C1 segment of cervical spinal cord (tissue), 14 donors: ENCODE measurements around the gene UCN3.

Experiments
- DNase-seq, 14 donors: peaks; one replicate each; lab custom pipeline; 2025; lab: John Stamatoyannopoulos, UW

The UCN3 gene, protein sequence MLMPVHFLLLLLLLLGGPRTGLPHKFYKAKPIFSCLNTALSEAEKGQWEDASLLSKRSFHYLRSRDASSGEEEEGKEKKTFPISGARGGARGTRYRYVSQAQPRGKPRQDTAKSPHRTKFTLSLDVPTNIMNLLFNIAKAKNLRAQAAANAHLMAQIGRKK

DNA sequence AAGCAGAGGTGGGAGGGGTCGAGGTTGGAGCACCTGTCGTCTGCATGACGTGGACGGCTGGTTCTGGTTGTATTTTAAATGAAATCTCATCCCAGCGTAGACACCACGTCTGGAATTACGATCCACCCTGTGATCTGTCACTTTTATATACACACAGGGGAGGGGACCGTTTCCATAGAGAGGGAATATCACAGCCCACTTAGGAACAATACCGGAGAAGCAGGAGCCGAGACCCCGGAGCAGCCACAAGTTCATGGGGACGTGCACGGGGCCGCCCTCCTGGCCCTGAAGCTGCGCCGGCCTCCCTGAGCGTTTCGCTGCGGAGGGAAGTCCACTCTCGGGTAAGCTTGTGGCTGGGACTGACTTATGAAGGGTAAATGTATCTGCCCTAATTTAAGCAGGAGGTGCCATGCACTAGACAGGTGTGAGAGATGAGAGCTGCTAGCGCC, at the start of gene UCN3:
Gene UCN3, plus strand, starts transcription at position 77 of the 449 bp plus-strand sequence. CDS start 8,755 bp downstream, outside the sequence.
- DNase-seq, result no peak

- no peak for DNase-seq
These were observed 47.1 kb upstream of the UCN3 start for GRCh38 chr10:5317547-5318107.

DNA sequence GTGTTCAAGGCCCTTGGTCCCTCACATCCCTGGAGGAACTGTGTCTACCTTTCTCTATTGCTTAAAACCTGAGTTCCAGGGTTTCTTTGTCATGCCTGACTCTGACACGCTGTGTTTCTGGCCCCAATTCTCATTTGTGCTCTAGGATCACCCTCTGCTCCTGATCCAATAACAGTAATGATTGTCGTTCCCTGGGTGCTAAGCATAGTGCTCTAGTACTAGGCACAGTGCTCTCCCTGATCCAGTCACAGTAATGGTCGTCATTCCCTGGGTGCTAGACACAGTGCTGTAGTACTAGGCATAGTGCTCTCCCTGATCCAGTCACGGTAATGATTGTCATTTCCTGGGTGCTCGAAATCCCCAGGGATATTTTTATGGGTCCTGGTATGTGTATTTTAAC, 46.6 kb upstream of the UCN3 start:
- DNase-seq, result no peak

DNA sequence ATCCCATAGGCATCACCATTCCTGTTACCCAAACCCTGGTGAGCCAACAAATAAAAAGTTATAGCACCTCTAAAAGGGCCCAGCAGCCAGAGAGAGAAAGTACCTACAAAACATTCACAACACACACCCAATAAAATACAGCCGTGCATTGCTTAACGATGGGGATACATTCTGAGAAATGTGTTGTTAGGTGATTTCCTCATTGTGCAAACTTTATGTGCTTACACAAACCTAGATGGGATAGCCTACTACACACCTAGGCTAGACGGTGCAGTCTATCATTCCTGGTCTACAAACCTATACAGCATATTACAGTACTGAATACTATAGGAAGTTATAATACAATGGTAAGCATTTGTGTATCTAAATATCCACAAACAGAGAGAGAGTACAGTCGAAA, 44.9 kb upstream of the UCN3 start:
- DNase-seq, result no peak

DNA sequence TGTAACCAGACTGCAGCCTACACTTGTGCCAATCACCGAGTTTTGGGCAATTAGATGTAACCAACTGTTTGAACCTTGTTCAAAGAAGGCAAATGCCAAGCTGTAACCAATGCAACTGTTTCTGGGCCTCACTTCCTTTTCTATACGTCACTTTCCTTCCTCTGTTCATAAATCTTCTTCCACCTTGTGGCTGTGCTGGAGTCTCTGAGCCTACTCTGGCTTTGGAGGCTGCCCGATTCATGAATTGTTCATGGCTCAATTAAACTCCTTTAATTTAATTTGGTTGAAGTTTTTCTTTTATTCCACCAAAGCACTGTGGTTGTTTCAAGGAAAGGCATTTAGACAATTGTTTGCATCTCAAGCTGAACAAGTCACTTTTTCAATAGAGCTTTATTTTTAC, 43.5 kb upstream of the UCN3 start:
- no peak for DNase-seq

GRCh38 chr10:5323446-5323845, 41.3 kb upstream of the UCN3 start:
- no peak for DNase-seq

- no peak for DNase-seq
These were observed 39.7 kb upstream of the UCN3 start for GRCh38 chr10:5325076-5325475.

- no peak for DNase-seq
These were observed 30.4 kb upstream of the UCN3 start for GRCh38 chr10:5334196-5334880.

DNA sequence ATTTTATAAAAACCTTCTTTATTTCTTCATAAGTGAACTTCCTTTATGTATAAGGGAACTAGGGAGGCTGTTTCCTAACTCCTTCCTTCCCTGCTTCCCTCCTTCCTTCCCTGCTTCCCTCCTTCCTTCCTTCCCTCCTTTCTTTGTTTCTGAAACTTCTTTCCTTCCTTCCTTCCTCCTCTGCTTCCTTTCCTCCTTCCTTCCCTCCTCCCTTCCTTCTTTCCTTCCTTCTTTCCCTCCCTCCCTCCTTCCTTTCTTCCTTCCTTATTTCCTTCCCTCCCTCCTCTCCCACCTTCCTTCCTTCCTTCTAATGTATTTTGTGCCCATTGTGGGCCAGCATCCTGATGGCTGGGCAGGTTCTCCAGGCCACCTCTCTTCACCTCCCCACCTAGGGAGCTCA, 26.8 kb upstream of the UCN3 start:
- DNase-seq, result no peak

DNA sequence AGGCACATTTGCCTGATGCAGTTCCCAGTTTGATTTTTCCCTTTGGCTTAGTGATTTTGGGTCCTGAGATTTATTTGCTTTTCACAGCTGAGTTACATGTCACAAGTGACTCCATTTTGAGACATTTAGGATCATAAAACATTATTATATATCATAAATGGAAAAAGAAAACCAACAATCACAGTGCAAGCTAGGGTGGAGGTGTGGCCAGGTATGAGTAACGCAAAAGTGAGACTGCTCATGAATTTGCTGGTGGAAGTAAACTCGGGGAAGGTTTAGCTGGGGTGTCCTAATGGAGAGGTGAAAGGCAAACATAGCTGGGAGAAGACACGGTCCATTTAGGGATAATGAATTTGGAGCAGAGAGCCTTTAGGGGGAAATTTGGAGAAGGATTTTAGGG, 21.7 kb upstream of the UCN3 start:
- no peak for DNase-seq

DNA sequence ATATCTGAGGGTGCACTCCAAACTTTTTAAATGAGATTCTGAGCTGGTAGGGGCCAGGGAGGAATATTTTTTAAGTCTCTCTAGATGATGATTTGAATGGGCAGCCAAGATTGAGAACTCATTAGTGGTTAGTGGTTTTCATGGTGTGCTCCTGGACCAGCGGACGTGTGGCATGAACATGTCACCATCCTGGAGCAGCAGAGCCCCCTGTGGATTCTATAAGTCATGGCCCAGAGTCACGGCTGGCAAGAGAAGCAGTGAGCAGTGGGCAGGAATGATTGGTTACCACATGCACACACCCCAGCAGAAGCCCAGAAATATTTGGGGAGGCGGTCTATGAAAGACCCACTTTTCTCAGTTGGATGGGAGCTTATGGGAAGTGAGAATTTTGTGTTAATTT, 21.2 kb upstream of the UCN3 start:
- no peak for DNase-seq

- no peak for DNase-seq
These were observed 20.8 kb upstream of the UCN3 start for GRCh38 chr10:5343979-5344378.

GRCh38 chr10:5344746-5345145, 20.0 kb upstream of the UCN3 start:
- DNase-seq, result no peak

GRCh38 chr10:5346881-5347280, 17.9 kb upstream of the UCN3 start:
- no peak for DNase-seq

DNA sequence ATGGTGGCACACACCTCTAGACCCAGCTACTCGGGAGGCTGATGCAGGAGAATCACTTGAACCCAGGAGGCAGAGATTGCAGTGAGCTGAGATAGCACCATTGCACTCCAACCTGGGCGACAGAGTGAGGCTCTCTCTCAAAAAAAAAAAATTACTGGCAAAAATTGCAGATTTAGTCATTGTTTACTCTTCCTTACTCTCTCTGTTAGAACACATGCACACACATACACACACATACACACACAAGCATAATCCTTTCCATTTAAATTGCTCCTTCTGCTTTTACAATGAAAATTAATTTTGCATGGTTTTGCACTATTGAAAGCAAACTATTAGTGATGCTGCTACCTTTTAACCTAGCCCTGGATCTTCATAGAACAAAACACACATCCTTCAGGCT, 15.4 kb upstream of the UCN3 start:
- no peak for DNase-seq

GRCh38 chr10:5354068-5354467, 10.7 kb upstream of the UCN3 start:
- DNase-seq, result no peak

DNA sequence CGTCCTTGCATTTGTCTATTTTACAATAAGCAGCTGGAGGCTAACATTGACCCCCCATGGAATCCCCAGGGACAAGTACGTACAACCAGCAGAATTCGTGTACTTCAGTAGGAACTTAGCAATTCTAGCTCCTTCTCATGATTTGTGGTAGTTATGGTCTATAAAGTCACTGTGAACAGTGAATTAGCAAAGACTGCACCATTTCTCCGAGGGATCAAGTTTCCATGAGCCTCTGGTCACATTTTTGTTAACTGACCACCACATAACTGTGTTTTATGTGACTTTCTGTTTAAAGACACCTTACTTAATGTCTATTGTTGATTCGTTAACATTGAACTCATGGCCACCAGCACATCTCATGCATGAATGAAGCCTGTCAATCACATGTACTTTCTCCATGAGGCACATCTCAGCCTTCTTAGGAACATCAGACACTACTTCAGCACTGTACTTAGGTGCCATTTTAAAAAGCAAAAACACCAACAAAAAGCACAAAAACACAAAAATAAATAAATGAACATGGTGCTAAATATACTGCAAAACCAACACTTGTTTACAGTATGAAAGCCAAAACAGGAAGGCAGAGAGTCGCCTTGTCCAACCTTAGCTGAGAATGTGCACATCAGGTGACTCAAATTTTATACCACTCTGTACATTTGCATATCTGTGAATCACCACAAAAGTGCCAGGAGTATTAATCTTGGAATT, 9.0 kb upstream of the UCN3 start:
- DNase-seq, result no peak

GRCh38 chr10:5356302-5356763, 8.4 kb upstream of the UCN3 start:
- no peak for DNase-seq

DNA sequence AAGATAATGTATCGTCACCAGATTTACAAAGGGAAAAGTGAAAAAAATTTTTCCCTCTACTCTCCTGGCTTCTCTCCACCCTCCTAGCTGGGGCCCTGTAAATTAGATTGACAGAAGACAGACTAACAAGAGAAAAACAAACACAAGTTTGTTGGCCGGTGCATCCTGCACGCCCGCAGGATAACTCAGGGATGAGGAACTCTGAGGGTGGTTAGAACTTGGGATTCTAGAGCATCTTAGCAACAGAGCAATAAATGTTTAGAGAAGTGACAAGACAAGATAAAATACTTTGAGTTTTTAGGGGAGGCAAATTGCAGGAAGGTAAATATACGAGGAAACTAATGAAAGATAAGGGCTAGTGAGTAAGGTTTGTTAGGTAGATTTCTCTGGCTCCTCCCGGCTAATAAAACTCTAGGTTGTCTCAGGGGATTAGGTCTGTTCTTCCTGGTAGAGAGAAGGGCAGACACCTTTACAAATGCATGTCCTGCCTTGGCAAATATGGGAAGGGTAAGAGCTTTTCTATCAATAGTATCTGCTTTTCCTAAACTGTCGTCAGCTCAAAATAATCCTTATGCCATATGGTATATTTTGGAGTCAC, 4.3 kb upstream of the UCN3 start:
- no peak for DNase-seq

DNA sequence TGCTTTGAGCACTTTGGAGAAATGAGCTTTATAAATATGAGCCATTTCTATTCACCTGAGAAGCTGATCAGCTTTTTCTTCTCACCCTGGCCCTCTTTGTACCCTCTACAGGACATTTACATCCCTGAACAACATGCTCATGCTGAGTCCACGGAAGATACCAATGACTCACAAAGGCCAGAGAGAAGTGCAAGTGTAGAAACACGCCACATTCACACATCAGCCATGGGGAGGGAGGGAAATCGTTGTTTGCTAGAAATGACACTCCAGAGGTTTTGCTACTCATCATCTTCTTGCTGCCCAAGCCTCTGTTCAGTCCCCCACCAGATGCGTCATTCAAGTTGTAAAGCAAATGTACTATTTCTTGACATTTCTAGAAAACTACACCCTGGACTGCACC, 2.8 kb upstream of the UCN3 start:
- DNase-seq, result no peak

GRCh38 chr10:5362873-5363272, 1.9 kb upstream of the UCN3 start:
- no peak for DNase-seq

DNA sequence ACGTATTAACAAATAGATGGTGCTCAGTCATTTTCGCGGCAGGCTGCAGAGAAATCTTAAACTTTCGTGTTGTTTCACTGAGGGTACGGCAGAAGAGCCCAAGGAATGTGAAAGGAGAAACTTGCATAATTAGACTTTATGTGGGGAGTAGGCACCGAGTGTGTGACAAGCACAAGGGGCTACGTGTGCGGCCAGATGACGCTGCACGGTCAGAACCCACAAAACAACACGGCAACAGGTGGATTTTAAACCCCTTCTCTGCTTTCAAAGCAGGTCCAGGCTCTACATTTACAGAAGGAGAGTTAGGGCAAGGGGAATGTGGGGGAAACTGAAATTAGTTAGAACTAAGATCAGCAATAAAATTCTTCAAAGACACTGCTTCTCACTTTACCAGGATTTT, 392 bp upstream of the UCN3 start:
- DNase-seq, result no peak
